ENCODE measurements around the gene CLPTM1L. TPM values are rescaled to one million over a fixed set of nuclear protein-coding genes. Genes with fewer than 3 reads are reported as not detected.
"Not testable (repeated sequence)": the region's sequence is repeated elsewhere in the genome, so short reads cannot be mapped to it uniquely, and the experiment has no call there.

CLPTM1L gene
- total RNA-seq, 4 donors from 2014 or later: 149 to 215 (median 179) TPM

GRCh38 chr5:1278216-1278615, 66.7 kb downstream of the CLPTM1L start:
- Histone ChIP-seq H3K4me1 (no peaks in the 10 kb centered on the region), H3K4me3 (replicated peaks in 1 of 3) (no peak overlapping the region), H3K27me3 (no peaks in the 10 kb centered on the region), H3K27ac (no peak overlapping the region), H3K36me3 (no peaks in the 10 kb centered on the region), H3K9me3 (no peaks in the 10 kb centered on the region)
- WGBS, 2 donors: 93 to 95% methylated on average over 8 to 9 of the region's 13 CpGs
- intact Hi-C loops (cut with DNase I): no loop called here
- no peak for TF ChIP-seq POLR2A (IDR thresholded peaks at IDR 0.05)
- TF ChIP-seq CTCF (IDR thresholded peaks at IDR 0.05): no peak
- DNase-seq: no peak

- TF ChIP-seq CTCF (IDR thresholded peaks at IDR 0.05) (no peak), POLR2A (IDR thresholded peaks at IDR 0.05) (no peak)
- WGBS, 2 donors: 84 to 87% methylated on average over 8 to 9 of the region's 10 CpGs
- Histone ChIP-seq H3K36me3 (no peaks in the 10 kb centered on the region), H3K4me3 (replicated peaks in 1 of 3) (no peak overlapping the region), H3K27me3 (no peaks in the 10 kb centered on the region), H3K27ac (no peak overlapping the region), H3K4me1 (no peaks in the 10 kb centered on the region), H3K9me3 (no peaks in the 10 kb centered on the region)
- intact Hi-C loops (cut with DNase I): no loop called here
- DNase-seq: no peak
Measured at GRCh38 chr5:1277781-1278180, 67.1 kb downstream of the CLPTM1L start.

- H3K4me3 ChIP-seq (replicated peaks in 1 of 3): no peak overlapping the region
- H3K27ac ChIP-seq: no peak overlapping the region
- no peaks in the 10 kb centered on the region for H3K27me3 ChIP-seq
- H3K9me3 ChIP-seq: no peaks in the 10 kb centered on the region
- no peak for DNase-seq
- no peak for TF ChIP-seq CTCF (IDR thresholded peaks at IDR 0.05)
- TF ChIP-seq POLR2A (IDR thresholded peaks at IDR 0.05): no peak
- H3K4me1 ChIP-seq: no peaks in the 10 kb centered on the region
- H3K36me3 ChIP-seq: no peaks in the 10 kb centered on the region
- intact Hi-C loops (cut with DNase I): no loop called here
- WGBS, 2 donors: 86 to 96% methylated on average over 11 to 20 of the region's 21 CpGs
Measured at GRCh38 chr5:1277331-1277730, 67.6 kb downstream of the CLPTM1L start.

- H3K27ac ChIP-seq: no peak overlapping the region
- H3K9me3 ChIP-seq: no peaks in the 10 kb centered on the region
- H3K36me3 ChIP-seq: no peaks in the 10 kb centered on the region
- no peak overlapping the region for H3K4me3 ChIP-seq (replicated peaks in 1 of 3)
- no peaks in the 10 kb centered on the region for H3K4me1 ChIP-seq
- 74 to 93% methylated on average over 4 to 9 of the region's 20 CpGs for WGBS, 2 donors
- intact Hi-C loops (cut with DNase I): no loop called here
- no peak for TF ChIP-seq POLR2A (IDR thresholded peaks at IDR 0.05)
- TF ChIP-seq CTCF (IDR thresholded peaks at IDR 0.05): no peak
- DNase-seq: no peak
- H3K27me3 ChIP-seq: no peaks in the 10 kb centered on the region
Measured at GRCh38 chr5:1276930-1277329, 68.0 kb downstream of the CLPTM1L start.

GRCh38 chr5:1275397-1276391, 69.2 kb downstream of the CLPTM1L start:
- H3K9me3 ChIP-seq; H3K36me3 ChIP-seq; DNase-seq; H3K27ac ChIP-seq; H3K4me3 ChIP-seq (replicated peaks in 1 of 3); H3K4me1 ChIP-seq; intact Hi-C loops (cut with DNase I); H3K27me3 ChIP-seq: not testable (repeated sequence)
- WGBS, 2 donors: 80 to 83% methylated on average over 10 of the region's 10 CpGs
